H1 (cell line): ENCODE measurements around the gene ZMYND10. TPM values are rescaled to one million over a fixed set of nuclear protein-coding genes. Genes with fewer than 3 reads are reported as not detected.

Source experiments
- CTCF ChIA-PET: fragments of 300-600 bp; sonication (Branson Sonifier 250); formaldehyde crosslinking; loops from one replicate; lab custom pipeline; 2021; ENCODE audit not compliant: partially characterized antibody; lab: Charles Lee
- POLR2A ChIA-PET: fragments of 300-600 bp; sonication (Branson Sonifier 250); formaldehyde crosslinking; loops from one replicate; lab custom pipeline; 2021; ENCODE audit warnings: inconsistent platforms; ENCODE audit not compliant: partially characterized antibody; lab: Charles Lee
- DNase-seq, 2 experiments: peaks; one replicate each; pipeline versions ENCODE4 v3.0.0 to v3.0.0-alpha.2; 2010 to 2022; ENCODE audit warnings: low spot score in 2 of 2, low read depth in 1 of 2, mixed read lengths in 1 of 2
- FAIRE-seq: peaks from 2 replicates; lab custom pipeline; 2011; peaks lifted over from hg19 to GRCh38; lab: Jason Lieb, UNC
- H2AFZ ChIP-seq: 2 replicates; pipeline ENCODE4 v1.8.1; 2012; ENCODE audit warnings: low read length, inconsistent platforms
- H2AK5ac ChIP-seq: 2 replicates; pipeline ENCODE4 v1.6.1; 2013; ENCODE audit warnings: low read depth, low read length
- H2BK120ac ChIP-seq: replicated peaks from 2 replicates; pipeline ENCODE3; 2013; ENCODE audit warnings: low read depth, low read length, inconsistent platforms
- H2BK12ac ChIP-seq: 2 replicates; pipeline ENCODE4 v1.6.1; 2013; ENCODE audit warnings: low read depth, low read length
- H2BK15ac ChIP-seq: 2 replicates; pipeline ENCODE4 v1.6.1; 2013; ENCODE audit warnings: low read length
- H2BK20ac ChIP-seq: 2 replicates; pipeline ENCODE4 v1.6.1; 2013; ENCODE audit warnings: low read length
- H2BK5ac ChIP-seq: 2 replicates; pipeline ENCODE4 v1.6.1; 2013; ENCODE audit warnings: low read depth, low read length
- H3K14ac ChIP-seq: 2 replicates; pipeline ENCODE4 v1.6.1; 2013; ENCODE audit warnings: inconsistent platforms; ENCODE audit not compliant: insufficient read length
- H3K18ac ChIP-seq: 2 replicates; pipeline ENCODE4 v1.6.1; 2013; ENCODE audit warnings: low read length; ENCODE audit errors: extremely low read depth
- H3K23ac ChIP-seq: 2 replicates; pipeline ENCODE4 v1.6.1; 2013; ENCODE audit warnings: inconsistent platforms; ENCODE audit not compliant: insufficient read length
- H3K23me2 ChIP-seq: 2 replicates; pipeline ENCODE4 v1.6.1; 2013; ENCODE audit warnings: low read depth, low read length
- H3K27ac ChIP-seq: 2 replicates; pipeline ENCODE4 v1.6.1; 2011; ENCODE audit warnings: low read depth, low read length, inconsistent platforms
- H3K27me3 ChIP-seq, 4 experiments: replicated peaks in 1 of 4; 1 replicate in 1 of 4; 2 replicates in 3 of 4; pipeline versions ENCODE4 v1.6.1 to v1.8.1; 2011 to 2013; ENCODE audit warnings: low read length in 3 of 4, mild to moderate bottlenecking in 3 of 4, inconsistent platforms in 2 of 4, mixed read lengths in 2 of 4, moderate library complexity in 1 of 4; ENCODE audit not compliant: control insufficient read depth in 3 of 4, insufficient read depth in 3 of 4; ENCODE audit errors: extremely low read depth in 1 of 4
- H3K36me3 ChIP-seq, 4 experiments: 2 replicates each; pipeline versions ENCODE4 v1.6.1 to v1.8.1; 2011 to 2013; ENCODE audit warnings: mild to moderate bottlenecking in 4 of 4, low read length in 3 of 4, moderate library complexity in 2 of 4, control low read depth in 1 of 4, inconsistent platforms in 1 of 4; ENCODE audit not compliant: insufficient read depth in 4 of 4, control insufficient read depth in 2 of 4
- H3K4ac ChIP-seq: replicated peaks from 2 replicates; pipeline ENCODE3; 2013; ENCODE audit warnings: low read length, low read depth, mixed read lengths, inconsistent platforms; ENCODE audit not compliant: insufficient read length
- H3K4me1 ChIP-seq, 4 experiments: replicated peaks in 1 of 4; 1 replicate in 1 of 4; 2 replicates in 3 of 4; pipeline versions ENCODE4 v1.6.1 to v1.8.1; 2011 to 2013; ENCODE audit warnings: low read length in 3 of 4, inconsistent platforms in 2 of 4, mixed read lengths in 1 of 4; ENCODE audit not compliant: insufficient read depth in 4 of 4, control insufficient read depth in 3 of 4
- H3K4me2 ChIP-seq, 2 experiments: 2 replicates each; pipeline versions ENCODE4 v1.6.1 to v1.8.1; 2011 to 2013; ENCODE audit warnings: low read depth in 2 of 2, low read length in 2 of 2, control low read depth in 1 of 2, inconsistent platforms in 1 of 2, mild to moderate bottlenecking in 1 of 2; ENCODE audit not compliant: insufficient read depth in 1 of 2
- H3K4me3 ChIP-seq, 4 experiments: fragments of 200-600, 300-600 bp in 1 of 4; sonication (generic), shearing (Covaris generic), sonication (Bioruptor Twin) in 1 of 4; 2 replicates each; pipeline versions ENCODE4 v1.5.1 to v1.8.1; 2011 to 2016; ENCODE audit warnings: low read length in 4 of 4, low read depth in 3 of 4, control low read depth in 2 of 4, inconsistent platforms in 2 of 4, mild to moderate bottlenecking in 2 of 4, mixed read lengths in 1 of 4, moderate library complexity in 1 of 4; ENCODE audit not compliant: insufficient read depth in 2 of 4; ENCODE audit errors: extremely low read depth in 1 of 4
- H3K56ac ChIP-seq: replicated peaks from 2 replicates; pipeline ENCODE3; 2013; ENCODE audit warnings: low read depth, mild to moderate bottlenecking, mixed read lengths, low read length, inconsistent platforms; ENCODE audit not compliant: insufficient read length
- H3K79me1 ChIP-seq: 2 replicates; pipeline ENCODE4 v1.6.1; 2013; ENCODE audit warnings: low read depth, low read length, control low read depth
- H3K79me2 ChIP-seq, 2 experiments: 2 replicates each; pipeline versions ENCODE4 v1.6.1 to v1.8.1; 2012 to 2013; ENCODE audit warnings: low read length in 2 of 2, mild to moderate bottlenecking in 2 of 2, inconsistent platforms in 1 of 2; ENCODE audit not compliant: insufficient read depth in 2 of 2, control insufficient read depth in 1 of 2
- H3K9ac ChIP-seq, 4 experiments: replicated peaks in 1 of 4; 1 replicate in 1 of 4; 2 replicates in 3 of 4; pipeline versions ENCODE4 v1.6.1 to v1.8.1; 2011 to 2013; ENCODE audit warnings: low read depth in 3 of 4, low read length in 3 of 4, control low read depth in 2 of 4, mild to moderate bottlenecking in 2 of 4, moderate library complexity in 2 of 4, inconsistent platforms in 1 of 4; ENCODE audit errors: extremely low read depth in 1 of 4
- H3K9me3 ChIP-seq, 2 experiments: 2 replicates each; pipeline versions ENCODE4 v1.6.1 to v1.8.1; 2012 to 2013; ENCODE audit warnings: mild to moderate bottlenecking in 2 of 2, moderate library complexity in 2 of 2, control low read depth in 1 of 2, inconsistent platforms in 1 of 2, low read depth in 1 of 2, low read length in 1 of 2, mixed read lengths in 1 of 2; ENCODE audit not compliant: insufficient read depth in 2 of 2
- H4K20me1 ChIP-seq, 2 experiments: replicated peaks in 1 of 2; 2 replicates each; pipeline versions ENCODE3 to v1.8.1; 2011 to 2013; ENCODE audit warnings: inconsistent platforms in 2 of 2, low read length in 2 of 2, mild to moderate bottlenecking in 1 of 2; ENCODE audit not compliant: insufficient read depth in 2 of 2, control insufficient read depth in 1 of 2
- H4K5ac ChIP-seq: 2 replicates; pipeline ENCODE4 v1.6.1; 2013; ENCODE audit warnings: low read length, low read depth, mixed read lengths, inconsistent platforms; ENCODE audit not compliant: insufficient read length
- H4K8ac ChIP-seq: 2 replicates; pipeline ENCODE4 v1.8.0; 2013; ENCODE audit warnings: mild to moderate bottlenecking, moderate library complexity, low read length, inconsistent platforms; ENCODE audit not compliant: insufficient read depth; ENCODE audit errors: extremely low read depth
- H4K91ac ChIP-seq: replicated peaks from 2 replicates; pipeline ENCODE3; 2013; ENCODE audit warnings: low read length, mixed read lengths, inconsistent platforms; ENCODE audit not compliant: insufficient read length
- TEAD4 ChIP-seq: IDR thresholded peaks from 2 replicates; pipeline ENCODE4 v1.6.1; 2012; ENCODE audit warnings: low read depth, low read length, inconsistent platforms, mixed read lengths
- WGBS, 2 experiments: shearing (Covaris generic) in 1 of 2; methylation state at CpG; one replicate each; pipeline versions ENCODE4 v1.1.6 to v1.1.7; 2013 to 2015; ENCODE audit warnings: low lambda C conversion rate in 2 of 2, mixed read lengths in 2 of 2, inconsistent platforms in 1 of 2, low coverage in 1 of 2, missing lambda C conversion rate in 1 of 2; ENCODE audit not compliant: insufficient replicate concordance in 2 of 2, insufficient coverage in 1 of 2, insufficient read length in 1 of 2; ENCODE audit errors: extremely low coverage in 1 of 2, missing lambda C conversion rate in 1 of 2; 5-methylcytosine and 5-hydroxymethylcytosine counted together
- polyA plus RNA-seq, 7 experiments: library from polyadenylated mRNA; depleted of rRNA in 3 of 7; stranded (reverse) in 5 of 7; unstranded in 2 of 7; fragments of >200 nt in 5 of 7; fragments of 200-250 nt in 2 of 7; gene quantifications; 1 replicate in 5 of 7; 2 replicates in 1 of 7; 4 replicates in 1 of 7; pipeline versions ENCODE4 v1.2.1 to v1.2.3, GENCODE V29; 2011 to 2013; ENCODE audit warnings: missing spikeins in 2 of 7, mixed read lengths in 2 of 7
- total RNA-seq: library from RNA; stranded (reverse); fragmentation: NEBNext Ultra II Directional; extraction: Animal tissue kit (Norgen Biotek cat#: 25700); gene quantifications from 2 replicates; pipeline ENCODE4 v1.2.1, GENCODE V29; 2021

The ZMYND10 gene
- total and polyA plus RNA-seq, 2 of the 8 experiments (the other 6 are each of a cell fraction or from before 2014, with no cell fraction given): 0.56 to 0.79 TPM

- Histone ChIP-seq H3K23ac (no peak overlapping the region), H2BK20ac (no peak overlapping the region), H2BK15ac (peak overlapping the region; percentile 81; the same call in 1 of the 2 replicates), H3K9me3 (no peaks in the 10 kb centered on the region), H2AFZ (no peak overlapping the region), H3K56ac (no peak overlapping the region), H2BK12ac (peak overlapping the region; percentile 87; the same call in 1 of the 2 replicates), H4K5ac (no peak overlapping the region), H3K9ac (no peak overlapping the region), H4K8ac (peak overlapping the region; percentile 31; the same call in 1 of the 2 replicates), H3K4me3 (no peak overlapping the region), H2BK5ac (no peak overlapping the region; the same call in 1 of the 2 replicates), H2AK5ac (0 out of 2 replicates have a peak overlapping the region, but pooled peaks have one; percentile 24), H3K4ac (no peak overlapping the region), H4K20me1 (peaks cover 4% of the 10 kb centered on the region in 2 experiments), H3K4me1 (peaks cover 0 to 15% (median 10%) of the 10 kb centered on the region in 4 experiments; a peak in 6 of 7 replicates), H3K14ac (no peak overlapping the region), H3K79me2 (no peaks in the 10 kb centered on the region), H3K79me1 (no peaks in the 10 kb centered on the region), H3K4me2 (no peak overlapping the region), H3K27me3 (peaks cover 0 to 3% (median 0%) of the 10 kb centered on the region in 4 experiments; a peak in 2 of 7 replicates), H2BK120ac (no peak overlapping the region), H3K18ac (no peak overlapping the region; the same call in 1 of the 2 replicates), H3K27ac (no peak overlapping the region), H4K91ac (no peak overlapping the region), H3K23me2 (no peaks in the 10 kb centered on the region), H3K36me3 (no peaks in the 10 kb centered on the region)
- ChIA-PET POLR2A (interaction anchor here (2.1 kb wide), 1 partner anchor 12 kb away, joined by 7 read pairs; no protein-coding TSS in a partner anchor), CTCF (interaction anchor here (0.9 to 1.6 kb wide), 8 partner anchors 9 to 164 kb away, joined by 3 to 6 read pairs (median 4); partner anchors contain the start of genes CYB561D2 and NPRL2)
- WGBS, 2 experiments: 83% methylated on average over 17 of the region's 17 CpGs; no CpG with 5 or more reads in 1 of the 2 experiments
- no peak for TF ChIP-seq TEAD4
- FAIRE-seq (no peak), DNase-seq (no peak)
Measured at GRCh38 chr3:50378757-50379156, 33.2 kb upstream of the ZMYND10 start.
